Neural cell (in vitro differentiated cells): ENCODE measurements around the gene RANBP3. TPM values are rescaled to one million over a fixed set of nuclear protein-coding genes. Genes with fewer than 3 reads are reported as not detected.
A peak's percentile ranks its signal among the peaks of the same experiment; 100 is the strongest.

ENCODE experiments used
- H2AFZ ChIP-seq: fragments of 200-600, 300-800 bp; sonication (generic), shearing (Covaris generic); 2 replicates; pipeline ENCODE4 v1.6.0; 2014; ENCODE audit warnings: low read depth, mild to moderate bottlenecking, antibody characterized with exemption, low read length, moderate library complexity
- H3F3A ChIP-seq: fragments of 200-600 bp; shearing (Covaris generic); 2 replicates; pipeline ENCODE4 v1.6.1; 2016; ENCODE audit warnings: mild to moderate bottlenecking, moderate library complexity, mixed read lengths, antibody characterized with exemption, low read length; ENCODE audit not compliant: insufficient read depth, poor library complexity, severe bottlenecking
- H3K27ac ChIP-seq: fragments of 200-600, 300-800 bp; sonication (generic), shearing (Covaris generic); 2 replicates; pipeline ENCODE4 v1.5.1; 2014; ENCODE audit warnings: mild to moderate bottlenecking, low read length, moderate library complexity
- H3K27me3 ChIP-seq: fragments of 300-800, 200-600 bp; sonication (generic), shearing (Covaris generic); 2 replicates; pipeline ENCODE4 v1.6.0; 2014; ENCODE audit warnings: mild to moderate bottlenecking, low read depth, low read length, moderate library complexity; ENCODE audit not compliant: insufficient read depth
- H3K36me3 ChIP-seq: fragments of 300-800, 200-600 bp; sonication (generic), shearing (Covaris generic); 2 replicates; pipeline ENCODE4 v1.5.1; 2014; ENCODE audit warnings: mild to moderate bottlenecking, antibody characterized with exemption, low read length, moderate library complexity; ENCODE audit not compliant: insufficient read depth
- H3K4me2 ChIP-seq: fragments of 300-800, 200-600 bp; sonication (generic), shearing (Covaris generic); 2 replicates; pipeline ENCODE4 v1.6.0; 2014; ENCODE audit warnings: mild to moderate bottlenecking, low read length
- H3K4me3 ChIP-seq: fragments of 300-800, 200-600 bp; sonication (generic), shearing (Covaris generic); 2 replicates; pipeline ENCODE4 v1.5.1; 2014; ENCODE audit warnings: mild to moderate bottlenecking, low read length, moderate library complexity
- H3K79me2 ChIP-seq: fragments of 200-600 bp; shearing (Covaris generic); replicated peaks from 2 replicates; pipeline ENCODE4 v1.6.0; 2014; ENCODE audit warnings: mild to moderate bottlenecking, low read length, moderate library complexity; ENCODE audit not compliant: insufficient read depth
- H3K9ac ChIP-seq: fragments of 300-800, 200-600 bp; sonication (generic), shearing (Covaris generic); 2 replicates; pipeline ENCODE4 v1.6.1; 2016; ENCODE audit warnings: mild to moderate bottlenecking, low read length, mixed read lengths
- H3K9me2 ChIP-seq: fragments of 200-600 bp; shearing (Covaris generic); 2 replicates; pipeline ENCODE4 v1.6.1; 2016; ENCODE audit warnings: mild to moderate bottlenecking, low read length, mixed read lengths; ENCODE audit not compliant: insufficient read depth
- H3K9me3 ChIP-seq: fragments of 200-600, 300-800 bp; sonication (generic), shearing (Covaris generic); 2 replicates; pipeline ENCODE4 v1.6.1; 2016; ENCODE audit warnings: mild to moderate bottlenecking, mixed run types, low read length, moderate library complexity, mixed read lengths
- H4K20me1 ChIP-seq: fragments of 200-600 bp; shearing (Covaris generic); 2 replicates; pipeline ENCODE4 v1.6.1; 2016; ENCODE audit warnings: mild to moderate bottlenecking, mixed run types; ENCODE audit not compliant: insufficient read depth
- CTCF ChIP-seq: fragments of 450-650 bp; IDR thresholded peaks from 2 replicates; pipeline ENCODE4 v1.5.1; 2014; ENCODE audit warnings: antibody characterized with exemption, mild to moderate bottlenecking, moderate library complexity; ENCODE audit not compliant: poor library complexity, severe bottlenecking
- EP300 ChIP-seq: fragments of 450-650 bp; conservative IDR thresholded peaks from 2 replicates; pipeline ENCODE4 v1.6.1; 2014; ENCODE audit warnings: antibody characterized with exemption, mild to moderate bottlenecking, moderate library complexity; ENCODE audit not compliant: poor library complexity, severe bottlenecking
- EZH2 ChIP-seq: fragments of 200-600, 300-800 bp; shearing (Covaris generic), sonication (generic); IDR thresholded peaks from 2 replicates; pipeline ENCODE4 v1.6.1; 2014; ENCODE audit warnings: antibody characterized with exemption, low read length, borderline replicate concordance, mild to moderate bottlenecking; ENCODE audit not compliant: insufficient read depth, poor library complexity, severe bottlenecking
- MXI1 ChIP-seq: fragments of 450-650 bp; conservative IDR thresholded peaks from 2 replicates; pipeline ENCODE4 v1.6.1; 2014; ENCODE audit warnings: antibody characterized with exemption, mild to moderate bottlenecking; ENCODE audit not compliant: poor library complexity, severe bottlenecking
- POLR2AphosphoS5 ChIP-seq: IDR thresholded peaks from 2 replicates; pipeline ENCODE4 v1.6.1; 2012
- RAD21 ChIP-seq: fragments of 450-650 bp; conservative IDR thresholded peaks from 2 replicates; pipeline ENCODE4 v1.6.1; 2014; ENCODE audit warnings: antibody characterized with exemption, mild to moderate bottlenecking, moderate library complexity
- REST ChIP-seq: IDR thresholded peaks from 2 replicates; pipeline ENCODE4 v1.6.1; 2012; ENCODE audit warnings: borderline replicate concordance
- SMC3 ChIP-seq: fragments of 450-650 bp; conservative IDR thresholded peaks from 2 replicates; pipeline ENCODE4 v1.6.1; 2014; ENCODE audit warnings: antibody characterized with exemption, mild to moderate bottlenecking, moderate library complexity; ENCODE audit not compliant: poor library complexity
- TAF1 ChIP-seq: IDR thresholded peaks from 2 replicates; pipeline ENCODE4 v1.6.1; 2012; ENCODE audit warnings: low read depth
- polyA plus RNA-seq: library from polyadenylated mRNA; depleted of rRNA; stranded (reverse); fragments of >200 nt; gene quantifications from 2 replicates; pipeline ENCODE4 v1.2.3, GENCODE V29; 2014

Gene RANBP3
- polyA plus RNA-seq, 1 donor from 2014 or later, result 67.6 TPM

- peak; percentile 14 for TF ChIP-seq MXI1
- TF ChIP-seq RAD21, result no peak
- TF ChIP-seq EZH2, result no peak
- H2AFZ ChIP-seq, result no peak overlapping the region
- H3F3A ChIP-seq, result no peaks in the 10 kb centered on the region
- peak overlapping the region; percentile 41 for H3K4me2 ChIP-seq
- no peaks in the 10 kb centered on the region for H3K36me3 ChIP-seq
- H3K27ac ChIP-seq, result peak overlapping the region; percentile 73
- peaks cover 80% of the 10 kb centered on the region for H3K79me2 ChIP-seq
- H3K9me3 ChIP-seq, result no peaks in the 10 kb centered on the region
- peaks cover 13% of the 10 kb centered on the region for H4K20me1 ChIP-seq
- peak overlapping the region; percentile 26 for H3K9ac ChIP-seq
- H3K4me3 ChIP-seq, result peak overlapping the region; percentile 20
- no peaks in the 10 kb centered on the region for H3K9me2 ChIP-seq
- H3K27me3 ChIP-seq, result no peaks in the 10 kb centered on the region
These were observed 11.7 kb downstream of the RANBP3 start for GRCh38 chr19:5966215-5966614.

- Histone ChIP-seq H3K79me2 (peaks cover 74% of the 10 kb centered on the region), H4K20me1 (peaks cover 17% of the 10 kb centered on the region)
These were observed 12.9 kb downstream of the RANBP3 start for GRCh38 chr19:5964816-5965565.

More at GRCh38 chr19:5964816-5965565, 12.9 kb downstream of the RANBP3 start:
- no peaks in the 10 kb centered on the region for H3F3A ChIP-seq
- no peaks in the 10 kb centered on the region for H3K27me3 ChIP-seq
- TF ChIP-seq POLR2AphosphoS5 (no peak), TAF1 (no peak), RAD21 (no peak), EZH2 (no peak), CTCF (no peak), SMC3 (no peak), REST (no peak), MXI1 (no peak), EP300 (no peak)
- no peak overlapping the region for H3K27ac ChIP-seq
- H3K4me2 ChIP-seq, result no peak overlapping the region
- no peak overlapping the region for H3K4me3 ChIP-seq
- H3K9ac ChIP-seq, result no peak overlapping the region
- no peaks in the 10 kb centered on the region for H3K36me3 ChIP-seq
- H3K9me2 ChIP-seq, result no peaks in the 10 kb centered on the region
- H2AFZ ChIP-seq, result no peak overlapping the region
- no peaks in the 10 kb centered on the region for H3K9me3 ChIP-seq
